Vagina (tissue), 2 donors: ENCODE data around the gene DGKB.

ENCODE experiments used
- CTCF ChIP-seq, 3 experiments: fragments of 450-650 bp in 2 of 3; fragments of 200-600 bp in 1 of 3; sonication (generic) in 1 of 3; IDR thresholded peaks; one replicate each; pipeline ENCODE4 v1.5.1; 2017 to 2019; ENCODE audit warnings: antibody characterized with exemption in 3 of 3, mild to moderate bottlenecking in 2 of 3, moderate library complexity in 2 of 3
- POLR2AphosphoS5 ChIP-seq, 2 donors: sonication (generic); formaldehyde crosslinking; IDR thresholded peaks; one replicate each; pipeline ENCODE4 v1.9.0; 2017; ENCODE audit warnings: antibody characterized with exemption in 2 of 2, mild to moderate bottlenecking in 2 of 2, low read depth in 1 of 2; ENCODE audit not compliant: insufficient read depth in 1 of 2

- TF ChIP-seq CTCF (IDR thresholded peaks at IDR 0.05) (no peak), POLR2AphosphoS5 (IDR thresholded peaks at IDR 0.05; ENCODE audit: insufficient read depth in 1 of 2, low read depth in 1 of 2) (no peak)
These were observed 642.5 kb downstream of the DGKB start for GRCh38 chr7:14260011-14260410.
